ENCODE measurements around the gene TMC2.
A peak's percentile ranks its signal among the peaks of the same experiment; 100 is the strongest.

The TMC2 gene

DNA sequence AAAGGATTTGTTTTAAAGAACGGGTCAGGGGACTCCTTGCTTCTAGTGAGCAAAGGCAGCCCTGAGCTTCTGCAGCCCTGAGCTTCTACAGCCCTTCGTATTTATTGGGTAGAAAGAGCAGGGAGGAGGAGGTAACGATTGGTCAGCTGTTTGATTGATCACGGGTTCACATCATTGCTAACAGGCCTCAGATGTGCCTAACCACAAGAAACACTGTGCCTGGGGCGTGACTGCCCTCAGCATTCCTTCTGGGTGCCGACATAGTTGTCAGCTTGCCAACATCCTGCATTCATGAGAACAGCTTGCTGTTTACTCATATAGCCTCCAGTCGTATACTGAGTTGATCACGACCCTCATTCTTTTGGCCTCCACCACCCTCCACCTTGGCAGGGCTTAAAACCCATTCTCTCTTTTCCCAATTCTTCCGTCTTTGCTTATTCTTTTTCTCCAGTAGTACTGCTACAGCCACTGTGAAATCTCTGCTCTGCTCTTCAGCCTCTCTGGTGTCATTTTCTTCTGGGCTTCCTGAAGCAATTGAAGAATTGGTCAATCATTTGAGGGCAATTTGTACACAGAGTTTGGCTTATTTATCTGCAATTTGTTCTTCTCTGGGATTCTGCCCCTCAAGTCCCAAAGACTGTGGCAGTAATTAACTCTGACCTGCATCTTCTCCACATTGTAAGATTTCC is 90.6 kb downstream of the TMC2 start:
- TF ChIP-seq, protein P1, sequence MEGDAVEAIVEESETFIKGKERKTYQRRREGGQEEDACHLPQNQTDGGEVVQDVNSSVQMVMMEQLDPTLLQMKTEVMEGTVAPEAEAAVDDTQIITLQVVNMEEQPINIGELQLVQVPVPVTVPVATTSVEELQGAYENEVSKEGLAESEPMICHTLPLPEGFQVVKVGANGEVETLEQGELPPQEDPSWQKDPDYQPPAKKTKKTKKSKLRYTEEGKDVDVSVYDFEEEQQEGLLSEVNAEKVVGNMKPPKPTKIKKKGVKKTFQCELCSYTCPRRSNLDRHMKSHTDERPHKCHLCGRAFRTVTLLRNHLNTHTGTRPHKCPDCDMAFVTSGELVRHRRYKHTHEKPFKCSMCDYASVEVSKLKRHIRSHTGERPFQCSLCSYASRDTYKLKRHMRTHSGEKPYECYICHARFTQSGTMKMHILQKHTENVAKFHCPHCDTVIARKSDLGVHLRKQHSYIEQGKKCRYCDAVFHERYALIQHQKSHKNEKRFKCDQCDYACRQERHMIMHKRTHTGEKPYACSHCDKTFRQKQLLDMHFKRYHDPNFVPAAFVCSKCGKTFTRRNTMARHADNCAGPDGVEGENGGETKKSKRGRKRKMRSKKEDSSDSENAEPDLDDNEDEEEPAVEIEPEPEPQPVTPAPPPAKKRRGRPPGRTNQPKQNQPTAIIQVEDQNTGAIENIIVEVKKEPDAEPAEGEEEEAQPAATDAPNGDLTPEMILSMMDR (IDR thresholded peaks at IDR 0.05; ENCODE audit: insufficient read depth, low read depth, low read length, missing control alignments): no peak
- no peak overlapping the region for H3K4me3 ChIP-seq (ENCODE audit: low read length)
- peak; percentile 97 for DNase-seq (ENCODE audit: low read depth)

DNA sequence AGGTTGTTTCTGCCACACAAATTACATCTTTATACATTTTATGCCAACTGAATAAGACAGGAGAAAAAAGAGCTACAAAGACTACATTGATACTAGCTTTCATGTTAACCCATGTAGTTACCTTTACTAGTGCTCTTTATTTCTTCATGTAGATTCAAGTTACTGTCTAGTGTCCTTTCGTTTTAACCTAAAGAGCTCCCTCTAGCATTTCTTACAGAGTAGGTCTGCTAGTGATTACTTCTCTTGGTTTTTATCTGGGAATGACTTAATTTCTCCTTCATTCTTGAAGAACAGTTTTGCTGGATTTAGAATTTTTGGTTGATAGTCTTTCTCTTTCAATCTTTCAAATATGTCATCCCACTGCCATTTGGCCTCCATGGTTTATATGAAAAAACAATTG is 94.9 kb downstream of the TMC2 start:
- TF ChIP-seq, protein P1 (IDR thresholded peaks at IDR 0.05; ENCODE audit: insufficient read depth, low read depth, low read length, missing control alignments): no peak
- DNase-seq (ENCODE audit: low read depth): peak; percentile 20
- H3K4me3 ChIP-seq (ENCODE audit: low read length): no peak overlapping the region

DNA sequence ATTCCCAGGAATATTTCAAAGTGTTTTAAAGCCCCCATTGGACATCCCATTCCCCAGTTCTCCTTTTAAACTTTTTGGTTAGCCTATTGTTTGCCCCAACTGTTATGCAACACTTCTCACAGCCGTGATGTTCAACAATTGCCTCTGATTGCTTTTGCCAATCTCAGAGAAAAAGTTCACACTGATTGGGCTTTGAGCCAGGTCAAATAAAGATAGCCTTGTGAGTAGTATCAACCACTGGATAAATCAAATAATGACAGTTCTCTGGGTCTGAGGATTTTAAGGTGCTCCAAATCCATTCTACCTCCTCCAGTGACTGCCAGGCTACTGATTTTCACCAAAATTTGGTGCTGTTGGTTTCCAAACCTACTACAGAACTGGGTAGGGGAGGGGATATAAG is 97.0 kb downstream of the TMC2 start:
- no peak for DNase-seq (ENCODE audit: low read depth)
- no peak overlapping the region for H3K4me3 ChIP-seq (ENCODE audit: low read length)
- TF ChIP-seq, protein P1 (IDR thresholded peaks at IDR 0.05; ENCODE audit: insufficient read depth, low read depth, low read length, missing control alignments): no peak

DNA sequence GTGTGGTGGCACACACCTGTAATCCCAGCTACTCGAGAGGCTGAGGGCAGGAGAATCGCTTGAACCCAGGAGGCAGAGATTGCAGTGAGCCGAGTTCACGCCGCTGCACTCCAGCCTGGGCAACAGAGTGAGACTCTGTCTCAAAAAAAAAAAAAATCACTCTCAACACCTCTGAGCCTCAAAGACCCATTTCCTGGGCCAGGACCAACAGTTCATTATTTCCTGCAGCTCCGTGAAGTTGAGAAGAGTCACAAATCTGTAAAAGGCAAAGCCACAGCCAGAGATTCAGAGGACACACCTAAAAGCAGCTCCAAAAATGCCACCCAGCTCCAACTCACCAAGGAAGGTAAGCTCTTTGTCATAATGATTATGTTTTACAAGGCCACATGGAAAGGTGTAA is 100.9 kb downstream of the TMC2 start:
- TF ChIP-seq, protein P1 (IDR thresholded peaks at IDR 0.05; ENCODE audit: insufficient read depth, low read depth, low read length, missing control alignments): no peak
- H3K4me3 ChIP-seq (ENCODE audit: low read length): no peak overlapping the region
- DNase-seq (ENCODE audit: low read depth): no peak

DNA sequence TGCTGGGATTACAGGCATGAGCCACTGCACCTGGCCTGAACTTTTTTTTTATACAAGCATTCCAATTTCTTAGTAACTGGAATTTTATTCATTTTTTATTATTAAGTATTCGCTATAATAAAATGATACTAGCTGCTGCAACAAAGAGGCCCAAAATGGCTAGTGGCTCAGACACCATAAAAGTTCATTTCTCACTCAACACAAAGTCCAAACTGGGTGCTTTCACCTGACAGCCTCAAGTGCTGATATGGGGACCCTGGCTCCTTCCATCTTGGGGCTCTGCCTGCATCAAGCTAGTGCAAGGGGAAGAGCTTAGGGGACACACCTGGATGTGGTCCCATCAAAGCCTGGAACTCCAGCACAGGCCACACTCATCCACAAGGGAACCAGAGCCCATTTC is 103.9 kb downstream of the TMC2 start:
- TF ChIP-seq, protein P1 (IDR thresholded peaks at IDR 0.05; ENCODE audit: insufficient read depth, low read depth, low read length, missing control alignments): no peak
- DNase-seq (ENCODE audit: low read depth): no peak
- H3K4me3 ChIP-seq (ENCODE audit: low read length): no peak overlapping the region

DNA sequence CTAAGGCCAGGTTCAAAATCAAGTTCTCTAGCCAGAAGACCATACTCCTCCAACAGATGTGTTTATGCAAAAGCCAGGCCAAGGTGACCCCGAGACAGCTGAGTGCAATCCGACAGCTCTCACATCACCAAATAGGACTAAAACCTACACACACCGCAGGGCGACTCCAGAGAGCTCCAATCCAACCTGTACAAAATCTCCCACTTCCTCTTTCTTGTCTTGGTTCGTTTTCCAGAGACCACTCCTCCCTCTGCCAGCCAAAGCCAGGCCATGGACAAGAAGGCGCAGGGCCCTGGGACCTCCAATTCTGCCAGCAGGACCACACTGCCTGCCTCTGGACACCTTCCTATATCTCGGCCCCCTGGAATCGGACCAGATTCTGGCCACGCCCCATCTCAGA is 104.5 kb downstream of the TMC2 start:
- TF ChIP-seq, protein P1 (IDR thresholded peaks at IDR 0.05; ENCODE audit: insufficient read depth, low read depth, low read length, missing control alignments): no peak
- no peak overlapping the region for H3K4me3 ChIP-seq (ENCODE audit: low read length)
- no peak for DNase-seq (ENCODE audit: low read depth)

DNA sequence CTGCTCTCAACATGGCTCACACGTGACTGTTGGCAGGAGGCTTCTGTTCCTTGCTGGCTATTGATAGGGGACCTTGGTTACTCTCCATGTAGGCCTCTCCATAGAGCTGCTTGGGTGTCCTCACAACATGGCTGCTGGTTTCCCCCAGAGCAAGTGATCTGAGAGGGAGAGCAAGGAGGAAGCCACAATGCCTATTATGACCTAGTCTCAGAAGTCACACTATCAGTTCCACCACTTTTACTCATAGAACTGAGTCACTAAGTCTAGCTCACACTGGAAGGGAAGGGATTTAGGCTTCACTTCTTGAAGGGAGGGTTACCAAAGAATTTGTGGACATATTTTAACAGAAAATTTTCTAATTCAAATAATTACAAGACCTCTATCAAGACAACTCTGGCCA is 107.3 kb downstream of the TMC2 start:
- DNase-seq (ENCODE audit: low read depth): no peak
- TF ChIP-seq, protein P1 (IDR thresholded peaks at IDR 0.05; ENCODE audit: insufficient read depth, low read depth, low read length, missing control alignments): no peak
- H3K4me3 ChIP-seq (ENCODE audit: low read length): no peak overlapping the region

Data from epithelial cell of esophagus (primary cell).